ENCODE measurements around the gene NQO2.
"Not testable (repeated sequence)": the region's sequence is repeated elsewhere in the genome, so short reads cannot be mapped to it uniquely, and the experiment has no call there.

- not testable (repeated sequence) for TF ChIP-seq ZNF180 (CRISPR knock-in tag; IDR thresholded peaks at IDR 0.05; ENCODE audit: borderline replicate concordance, low read depth); FIP1L1 (IDR thresholded peaks at IDR 0.05; ENCODE audit: borderline replicate concordance, insufficient read depth, low read depth, low read length); EP300 (IDR thresholded peaks at IDR 0.05; ENCODE audit: low read depth in 2 of 2, low read length in 2 of 2); EP300 (CRISPR knock-in tag; IDR thresholded peaks at IDR 0.05; ENCODE audit: borderline replicate concordance)
Measured at GRCh38 chr6:2972219-2972487, 27.5 kb upstream of the NQO2 start.
